Measurements from ENCODE around the gene ZNF516. TPM values are rescaled to one million over a fixed set of nuclear protein-coding genes. Genes with fewer than 3 reads are reported as not detected.

The ZNF516 gene
- total RNA-seq, 1 donor from 2014 or later = 108 TPM

DNA sequence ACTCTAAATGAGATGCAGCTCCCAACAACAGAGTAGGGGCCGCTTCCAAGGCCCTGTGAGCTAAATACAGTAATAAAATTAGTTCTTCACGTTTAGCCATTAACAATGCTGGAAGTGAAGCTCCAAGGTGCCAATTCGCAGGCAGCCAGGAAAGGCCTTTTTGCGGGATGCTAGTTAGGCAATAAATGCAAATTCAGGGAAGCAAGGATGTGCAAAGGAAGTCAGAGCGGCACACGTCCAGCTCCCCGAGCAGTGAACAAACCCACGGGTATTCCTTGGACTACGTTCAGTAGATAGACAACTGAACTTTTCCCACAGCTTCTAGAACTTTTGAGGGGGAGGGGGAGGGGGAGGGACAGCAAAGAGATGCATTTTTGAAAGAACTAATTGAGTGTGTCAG, 6.9 kb downstream of the ZNF516 start:
- Mint-ChIP-seq H3K27ac (peak overlapping the region; percentile 37), H3K27me3 (no peaks in the 10 kb centered on the region)

DNA sequence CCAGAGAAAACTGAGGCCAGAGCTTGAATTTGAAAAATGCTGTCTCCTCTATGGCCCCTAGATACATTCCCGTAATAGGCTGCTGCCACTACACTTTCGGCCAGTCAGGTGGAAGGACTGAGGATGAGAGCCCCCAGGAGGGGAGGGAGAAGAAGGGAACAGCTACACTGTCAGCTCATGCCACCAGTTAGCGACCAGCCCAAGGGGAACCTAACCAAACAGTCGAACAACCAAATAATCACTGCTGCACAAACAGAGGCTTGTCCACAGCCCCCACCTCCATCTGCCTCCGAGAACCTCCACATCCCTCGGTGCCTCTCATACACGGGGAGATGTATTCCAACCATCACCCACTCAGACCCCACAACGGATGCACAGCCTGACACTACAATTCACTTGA, 7.3 kb downstream of the ZNF516 start:
- TF ChIP-seq, protein P1, sequence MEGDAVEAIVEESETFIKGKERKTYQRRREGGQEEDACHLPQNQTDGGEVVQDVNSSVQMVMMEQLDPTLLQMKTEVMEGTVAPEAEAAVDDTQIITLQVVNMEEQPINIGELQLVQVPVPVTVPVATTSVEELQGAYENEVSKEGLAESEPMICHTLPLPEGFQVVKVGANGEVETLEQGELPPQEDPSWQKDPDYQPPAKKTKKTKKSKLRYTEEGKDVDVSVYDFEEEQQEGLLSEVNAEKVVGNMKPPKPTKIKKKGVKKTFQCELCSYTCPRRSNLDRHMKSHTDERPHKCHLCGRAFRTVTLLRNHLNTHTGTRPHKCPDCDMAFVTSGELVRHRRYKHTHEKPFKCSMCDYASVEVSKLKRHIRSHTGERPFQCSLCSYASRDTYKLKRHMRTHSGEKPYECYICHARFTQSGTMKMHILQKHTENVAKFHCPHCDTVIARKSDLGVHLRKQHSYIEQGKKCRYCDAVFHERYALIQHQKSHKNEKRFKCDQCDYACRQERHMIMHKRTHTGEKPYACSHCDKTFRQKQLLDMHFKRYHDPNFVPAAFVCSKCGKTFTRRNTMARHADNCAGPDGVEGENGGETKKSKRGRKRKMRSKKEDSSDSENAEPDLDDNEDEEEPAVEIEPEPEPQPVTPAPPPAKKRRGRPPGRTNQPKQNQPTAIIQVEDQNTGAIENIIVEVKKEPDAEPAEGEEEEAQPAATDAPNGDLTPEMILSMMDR (IDR thresholded peaks at IDR 0.05; ENCODE audit: unreplicated experiment) = no peak
- no peak for DNase-seq (ENCODE audit: low spot score, unreplicated experiment)
- Mint-ChIP-seq H3K4me1 (ENCODE audit: low read depth) (peaks cover 64% of the 10 kb centered on the region), H3K9me3 (ENCODE audit: low read depth) (no peaks in the 10 kb centered on the region), H3K36me3 (ENCODE audit: insufficient read depth) (peaks cover 3% of the 10 kb centered on the region), H3K27ac (peak overlapping the region; percentile 37), H3K27me3 (no peaks in the 10 kb centered on the region), H3K4me3 (ENCODE audit: low read depth) (peak overlapping the region; percentile 37)

More for the DNA sequence above, 6.9 kb downstream of the ZNF516 start:
- no peak for DNase-seq (ENCODE audit: low spot score, unreplicated experiment)
- no peaks in the 10 kb centered on the region for H3K9me3 Mint-ChIP-seq (ENCODE audit: low read depth)
- peaks cover 3% of the 10 kb centered on the region for H3K36me3 Mint-ChIP-seq (ENCODE audit: insufficient read depth)
- H3K4me1 Mint-ChIP-seq (ENCODE audit: low read depth) = peaks cover 64% of the 10 kb centered on the region
- peak overlapping the region; percentile 37 for H3K4me3 Mint-ChIP-seq (ENCODE audit: low read depth)
- TF ChIP-seq, protein P1 (IDR thresholded peaks at IDR 0.05; ENCODE audit: unreplicated experiment) = no peak

DNA sequence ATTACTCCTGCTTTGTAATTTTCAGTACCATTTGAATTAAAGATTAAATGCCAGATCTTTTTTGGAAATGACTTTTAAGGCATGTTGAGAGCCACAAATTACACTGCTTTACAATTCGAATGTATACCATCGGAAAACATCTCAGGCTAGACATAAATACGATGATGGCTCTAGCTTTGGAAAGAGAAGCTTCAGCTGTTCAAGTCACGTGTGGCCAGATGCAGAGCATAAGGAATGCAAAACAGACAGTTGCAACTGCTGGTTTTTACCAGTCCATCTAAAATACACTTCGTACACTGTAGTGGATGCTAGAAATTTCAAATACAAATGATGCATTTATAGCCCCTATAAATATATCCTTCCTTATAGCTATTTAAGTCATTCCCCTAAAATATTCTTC, 8.0 kb downstream of the ZNF516 start:
- TF ChIP-seq, protein P1 (IDR thresholded peaks at IDR 0.05; ENCODE audit: unreplicated experiment) = no peak
- DNase-seq (ENCODE audit: low spot score, unreplicated experiment) = no peak
- no peak overlapping the region for H3K4me3 Mint-ChIP-seq (ENCODE audit: low read depth)
- peaks cover 10% of the 10 kb centered on the region for H3K36me3 Mint-ChIP-seq (ENCODE audit: insufficient read depth)
- no peaks in the 10 kb centered on the region for H3K27me3 Mint-ChIP-seq
- no peak overlapping the region for H3K27ac Mint-ChIP-seq
- H3K4me1 Mint-ChIP-seq (ENCODE audit: low read depth) = peaks cover 65% of the 10 kb centered on the region
- H3K9me3 Mint-ChIP-seq (ENCODE audit: low read depth) = no peaks in the 10 kb centered on the region

DNA sequence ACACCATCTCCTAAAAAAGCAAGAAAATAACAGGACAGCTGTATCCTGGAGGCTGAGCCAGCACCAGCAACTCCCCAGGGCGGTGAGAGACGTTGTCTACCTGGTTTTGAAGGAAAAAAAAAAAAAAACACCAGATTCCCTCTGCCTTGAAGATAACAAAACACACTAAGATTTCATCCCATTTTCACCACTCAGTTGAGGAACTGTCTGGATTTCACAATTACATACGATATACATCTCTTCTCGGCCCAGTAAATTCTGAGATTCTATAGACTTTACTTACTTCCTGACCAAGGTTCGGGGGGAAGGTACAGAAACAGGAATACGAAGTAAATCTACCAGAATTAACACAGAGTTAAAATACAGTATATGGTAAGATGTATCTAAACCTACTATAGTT, 8.5 kb downstream of the ZNF516 start:
- TF ChIP-seq, protein P1 (IDR thresholded peaks at IDR 0.05; ENCODE audit: unreplicated experiment) = no peak
- DNase-seq (ENCODE audit: low spot score, unreplicated experiment) = no peak
- Mint-ChIP-seq H3K27me3 (no peaks in the 10 kb centered on the region), H3K36me3 (ENCODE audit: insufficient read depth) (peaks cover 12% of the 10 kb centered on the region), H3K4me1 (ENCODE audit: low read depth) (peaks cover 65% of the 10 kb centered on the region), H3K9me3 (ENCODE audit: low read depth) (no peaks in the 10 kb centered on the region), H3K27ac (peak overlapping the region; percentile 76), H3K4me3 (ENCODE audit: low read depth) (no peak overlapping the region)

DNA sequence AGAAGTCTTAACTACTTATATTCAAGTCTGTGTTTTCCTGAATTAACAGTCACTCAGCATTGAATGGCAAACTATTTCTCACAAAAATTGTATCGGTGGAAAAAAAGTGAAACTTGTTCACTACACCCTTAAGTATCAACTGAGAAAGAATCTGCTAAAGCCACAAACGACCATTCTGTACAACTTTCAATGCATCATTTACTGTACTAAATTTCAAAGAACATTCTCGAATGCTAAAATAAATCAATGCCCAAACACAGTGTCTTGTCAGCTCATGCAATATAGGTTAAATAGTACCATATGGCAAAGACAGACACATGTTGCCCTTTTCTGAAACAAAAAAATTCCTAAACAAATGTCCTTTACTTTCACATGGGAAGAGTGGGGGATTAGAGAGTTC, 9.0 kb downstream of the ZNF516 start:
- DNase-seq (ENCODE audit: low spot score, unreplicated experiment) = no peak
- Mint-ChIP-seq H3K4me1 (ENCODE audit: low read depth) (peaks cover 67% of the 10 kb centered on the region), H3K36me3 (ENCODE audit: insufficient read depth) (peaks cover 17% of the 10 kb centered on the region), H3K4me3 (ENCODE audit: low read depth) (no peak overlapping the region), H3K27me3 (no peaks in the 10 kb centered on the region), H3K27ac (no peak overlapping the region), H3K9me3 (ENCODE audit: low read depth) (no peaks in the 10 kb centered on the region)
- TF ChIP-seq, protein P1 (IDR thresholded peaks at IDR 0.05; ENCODE audit: unreplicated experiment) = no peak
